ENCODE measurements around the gene PRKG2. TPM values are rescaled to one million over a fixed set of nuclear protein-coding genes. Genes with fewer than 3 reads are reported as not detected.

The PRKG2 gene
- total and polyA plus RNA-seq, 10 of the 15 experiments (the other 5 are each of a cell fraction or from before 2014, with no cell fraction given), result not detected

DNA sequence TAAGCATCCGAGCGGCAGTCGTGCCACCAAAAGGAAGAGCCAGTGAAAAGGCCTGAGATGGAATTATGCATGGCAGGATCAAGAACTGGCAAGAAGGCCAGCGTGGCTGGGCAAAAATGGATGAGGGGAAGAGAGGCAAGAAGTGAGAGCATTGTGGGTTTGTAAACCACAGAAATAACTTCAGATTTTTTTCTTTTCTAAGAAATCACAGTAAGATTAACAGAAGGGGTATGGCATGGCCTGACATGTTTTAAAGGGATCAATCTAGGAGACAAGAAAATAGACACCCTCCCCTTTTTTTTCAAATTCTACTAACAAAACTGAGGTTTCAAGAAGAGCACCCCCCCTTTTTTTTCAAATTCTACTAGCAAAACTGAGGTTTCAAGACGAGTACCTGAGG is 102.0 kb downstream of the PRKG2 start (continued):
- TF ChIP-seq, protein P1, sequence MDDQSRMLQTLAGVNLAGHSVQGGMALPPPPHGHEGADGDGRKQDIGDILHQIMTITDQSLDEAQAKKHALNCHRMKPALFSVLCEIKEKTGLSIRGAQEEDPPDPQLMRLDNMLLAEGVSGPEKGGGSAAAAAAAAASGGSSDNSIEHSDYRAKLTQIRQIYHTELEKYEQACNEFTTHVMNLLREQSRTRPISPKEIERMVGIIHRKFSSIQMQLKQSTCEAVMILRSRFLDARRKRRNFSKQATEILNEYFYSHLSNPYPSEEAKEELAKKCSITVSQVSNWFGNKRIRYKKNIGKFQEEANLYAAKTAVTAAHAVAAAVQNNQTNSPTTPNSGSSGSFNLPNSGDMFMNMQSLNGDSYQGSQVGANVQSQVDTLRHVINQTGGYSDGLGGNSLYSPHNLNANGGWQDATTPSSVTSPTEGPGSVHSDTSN (IDR thresholded peaks at IDR 0.05; ENCODE audit: insufficient replicate concordance, low read depth, low read length), result no peak
- TF ChIP-seq LARP7 (IDR thresholded peaks at IDR 0.05) (no peak), ZSCAN29 (IDR thresholded peaks at IDR 0.05) (no peak), SIN3A (IDR thresholded peaks at IDR 0.05; ENCODE audit: low read depth, low read length) (no peak), ATF7 (IDR thresholded peaks at IDR 0.05; ENCODE audit: low read depth) (no peak), SUZ12 (IDR thresholded peaks at IDR 0.05; ENCODE audit: unreplicated experiment) (no peak), ZNF274 (IDR thresholded peaks at IDR 0.05; ENCODE audit: insufficient read depth, insufficient read length) (no peak)

DNA sequence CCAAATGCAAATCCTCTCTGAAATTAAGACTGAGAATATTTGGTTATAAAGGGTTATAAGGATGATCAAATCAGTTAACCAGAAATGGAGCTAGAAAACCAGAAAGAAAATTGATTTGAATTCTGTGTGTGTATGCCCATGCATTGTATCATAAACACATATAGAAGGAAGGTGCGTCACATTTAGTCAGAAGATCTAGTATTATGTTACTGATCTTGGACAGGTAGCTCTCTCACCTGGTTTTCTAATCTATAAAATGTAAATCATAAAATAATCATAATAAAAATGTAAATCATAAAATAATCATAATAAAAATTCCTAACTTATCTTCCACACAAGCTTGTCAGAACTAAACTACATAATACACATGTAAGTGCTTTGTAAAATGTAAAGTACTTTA is 105.7 kb downstream of the PRKG2 start:
- ChIA-PET CTCF (no interaction called here), RAD21 (ENCODE audit: unreplicated experiment) (no interaction called here), POLR2A (no interaction called here), SMC1A (ENCODE audit: uncharacterized antibody, unreplicated experiment) (interaction anchor here (1.0 kb wide), 1 partner anchor 13 kb away, joined by 3 read pairs; no protein-coding TSS in a partner anchor)
- H3K27ac ChIP-seq (ENCODE audit: control insufficient read depth, insufficient read depth), result no peak overlapping the region
- no peaks in the 10 kb centered on the region for H3K9me3 ChIP-seq (replicated peaks; ENCODE audit: control insufficient read depth, insufficient read depth, low read length)
- TF ChIP-seq RELA (IDR thresholded peaks at IDR 0.05; ENCODE audit: borderline replicate concordance, partially characterized antibody) (no peak), ETV6 (conservative IDR thresholded peaks at IDR 0.05 in 1 of 2, IDR thresholded peaks at IDR 0.05 in 1 of 2; ENCODE audit: borderline replicate concordance in 1 of 2, low read depth in 1 of 2) (no peak)
- H3K4me2 ChIP-seq (ENCODE audit: control insufficient read depth, insufficient read depth), result no peak overlapping the region
- no peak overlapping the region for H3K9ac ChIP-seq (ENCODE audit: control insufficient read depth, insufficient read depth, low read length)
- no peaks in the 10 kb centered on the region for H3K79me2 ChIP-seq (ENCODE audit: control insufficient read depth, insufficient read depth, low read length)
- intact Hi-C loops (cut with micrococcal nuclease; ENCODE audit: unreplicated experiment), result no loop called here
- 42% methylated on average over 1 of the region's 1 CpG for WGBS (ENCODE audit: insufficient coverage, insufficient replicate concordance, low lambda C conversion rate, missing lambda C conversion rate)
- in situ Hi-C loops (cut with MboI), result no loop called here
- H3K4me1 ChIP-seq (ENCODE audit: control insufficient read depth, insufficient read depth, low read length), result no peaks in the 10 kb centered on the region
- H2AFZ ChIP-seq (ENCODE audit: control insufficient read depth, low read depth, low read length), result no peak overlapping the region
- ATAC-seq (no peak), FAIRE-seq (no peak), DNase-seq (ENCODE audit: low read depth, low spot score) (no peak)
- H3K36me3 ChIP-seq (ENCODE audit: control insufficient read depth in 2 of 2, insufficient read depth in 2 of 2, low read length in 1 of 2), result no peaks in the 10 kb centered on the region
- no peaks in the 10 kb centered on the region for H3K27me3 ChIP-seq (replicated peaks in 1 of 2; ENCODE audit: control insufficient read depth in 2 of 2, insufficient read depth in 2 of 2, low read length in 1 of 2)
- no TSS peak for BruUV-seq (replicated peaks)
- H4K20me1 ChIP-seq (ENCODE audit: control insufficient read depth, insufficient read depth), result no peaks in the 10 kb centered on the region
- no peak overlapping the region for H3K4me3 ChIP-seq
